Panc1 (cell line): ENCODE measurements around the gene TPRG1. TPM values are rescaled to one million over a fixed set of nuclear protein-coding genes. Genes with fewer than 3 reads are reported as not detected.

Experiments used
- ATAC-seq: fragments of 200-7000 bp; cut with Tn5 transposase; 2 replicates; pipeline ENCODE4 v1.9.1; 2020; ENCODE audit warnings: mild to moderate bottlenecking, moderate library complexity
- BruUV-seq: library from RNA; stranded (reverse); fragments of 400-500 nt; replicated peaks from 2 replicates; lab custom pipeline; 2021; lab: Mats Ljungman, UMichigan
- CTCF ChIA-PET: fragments of 300-600 bp; sonication (Branson Sonifier 250); formaldehyde crosslinking; loops from one replicate; lab custom pipeline; 2022; ENCODE audit warnings: antibody characterized with exemption; lab: Charles Lee
- POLR2A ChIA-PET: fragments of 300-600 bp; sonication (Branson Sonifier 250); formaldehyde crosslinking; loops from one replicate; lab custom pipeline; 2022; ENCODE audit warnings: antibody characterized with exemption; lab: Charles Lee
- DNase-seq: peaks from one replicate; pipeline ENCODE4 v3.0.0-alpha.2; 2010; ENCODE audit warnings: low read depth, low spot score
- H3K27ac ChIP-seq: 2 replicates; pipeline ENCODE4 v1.5.1; 2011; ENCODE audit warnings: mild to moderate bottlenecking, low read length, inconsistent platforms
- H3K27me3 ChIP-seq: fragments of 200-500 bp; sonication (Bioruptor generic); 2 replicates; pipeline ENCODE4 v1.6.0; 2014; ENCODE audit warnings: low read length, inconsistent platforms; ENCODE audit not compliant: control insufficient read depth, insufficient read depth
- H3K36me3 ChIP-seq: fragments of 200-500 bp; sonication (Bioruptor generic); 2 replicates; pipeline ENCODE4 v1.5.1; 2014; ENCODE audit warnings: inconsistent platforms, mild to moderate bottlenecking, low read length, moderate library complexity; ENCODE audit not compliant: control insufficient read depth, insufficient read depth
- H3K4me1 ChIP-seq: 2 replicates; pipeline ENCODE4 v1.5.1; 2011; ENCODE audit warnings: inconsistent platforms, mild to moderate bottlenecking, low read length, moderate library complexity; ENCODE audit not compliant: control insufficient read depth, insufficient read depth
- H3K4me3 ChIP-seq, 2 experiments: 2 replicates each; pipeline ENCODE4 v1.5.1; 2011 to 2012; ENCODE audit warnings: low read depth in 2 of 2, low read length in 2 of 2, mild to moderate bottlenecking in 2 of 2, inconsistent platforms in 1 of 2, moderate library complexity in 1 of 2
- H3K9me3 ChIP-seq: fragments of 200-500 bp; sonication (Bioruptor generic); 2 replicates; pipeline ENCODE4 v1.5.1; 2014; ENCODE audit warnings: low read depth, mild to moderate bottlenecking, inconsistent platforms, low read length, moderate library complexity; ENCODE audit not compliant: control insufficient read depth, insufficient read depth
- POLR2AphosphoS5 ChIP-seq: IDR thresholded peaks from 2 replicates; pipeline ENCODE4 v1.6.1; 2012; ENCODE audit warnings: mild to moderate bottlenecking, low read depth, low read length, moderate library complexity
- SIN3A ChIP-seq: IDR thresholded peaks from 2 replicates; pipeline ENCODE4 v1.6.1; 2012; ENCODE audit warnings: low read depth, mild to moderate bottlenecking, low read length, moderate library complexity, borderline replicate concordance; ENCODE audit not compliant: insufficient read depth
- TCF7L2 ChIP-seq: IDR thresholded peaks from 2 replicates; pipeline ENCODE4 v1.6.1; 2011; ENCODE audit warnings: mild to moderate bottlenecking, low read depth, low read length, inconsistent platforms
- in situ Hi-C: cut with HindIII; loops from 2 replicates; pipeline ENCODE4 v1.10.0; 2016; ENCODE audit warnings: low sequenced_read_pairs, low pct_unique_long_range_greater_than_20kb
- intact Hi-C: fragments of 100-400 bp; cut with micrococcal nuclease; formaldehyde crosslinking; loops from one replicate; pipeline ENCODE4 v1.10.0; 2022; ENCODE audit not compliant: unreplicated experiment
- total RNA-seq: library from RNA; stranded (reverse); gene quantifications from one replicate; pipeline ENCODE4 v1.2.1, GENCODE V29; 2021; ENCODE audit not compliant: unreplicated experiment
- TF ChIP-seq, protein P1 (sequence below), 2 experiments: IDR thresholded peaks; 2 replicates each; pipeline ENCODE4 v1.6.1; 2011 to 2012; ENCODE audit warnings: low read depth in 2 of 2, control low read depth in 1 of 2, low read length in 1 of 2, mild to moderate bottlenecking in 1 of 2, moderate library complexity in 1 of 2; ENCODE audit not compliant: insufficient read depth in 1 of 2
- TF ChIP-seq, protein P2 (sequence below): fragments of 450-650 bp; IDR thresholded peaks from 2 replicates; pipeline ENCODE4 v1.5.1; 2017; ENCODE audit warnings: mild to moderate bottlenecking

The TPRG1 gene
- total RNA-seq, 1 experiment from 2014 or later, result not detected

DNA sequence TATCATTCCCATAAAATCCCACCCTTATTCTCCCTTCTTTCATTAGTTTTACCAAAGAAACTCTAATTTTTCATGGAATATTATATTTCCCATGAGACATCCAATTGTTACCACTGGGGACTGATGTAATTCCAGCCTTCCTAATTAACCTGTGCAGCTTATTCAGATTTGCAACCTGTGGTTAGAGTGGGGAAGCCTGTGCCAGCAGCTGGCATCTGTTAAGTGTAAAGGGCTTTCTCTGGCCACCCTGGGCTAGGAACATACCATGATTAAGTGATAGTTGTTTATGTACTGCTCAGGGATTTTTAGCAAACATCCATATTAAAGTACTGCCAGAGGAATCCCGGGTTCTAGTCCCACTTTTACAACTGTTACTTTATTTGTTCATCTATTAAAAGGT is 78.2 kb downstream of the TPRG1 start:
- H3K36me3 ChIP-seq, result no peaks in the 10 kb centered on the region
- H3K4me1 ChIP-seq, result no peaks in the 10 kb centered on the region
- H3K27ac ChIP-seq, result no peak overlapping the region
- ChIA-PET CTCF (interaction anchor here (0.6 kb wide), 1 partner anchor 1510 kb away, joined by 3 read pairs; no protein-coding TSS in a partner anchor), POLR2A (no interaction called here)
- in situ Hi-C loops (no loop called here), intact Hi-C loops (no loop called here)
- no peaks in the 10 kb centered on the region for H3K9me3 ChIP-seq
- no peaks in the 10 kb centered on the region for H3K27me3 ChIP-seq
- no peak for ATAC-seq
- BruUV-seq, result no TSS peak
- H3K4me3 ChIP-seq, result no peak overlapping the region
- DNase-seq, result no peak
- TF ChIP-seq, protein P1, sequence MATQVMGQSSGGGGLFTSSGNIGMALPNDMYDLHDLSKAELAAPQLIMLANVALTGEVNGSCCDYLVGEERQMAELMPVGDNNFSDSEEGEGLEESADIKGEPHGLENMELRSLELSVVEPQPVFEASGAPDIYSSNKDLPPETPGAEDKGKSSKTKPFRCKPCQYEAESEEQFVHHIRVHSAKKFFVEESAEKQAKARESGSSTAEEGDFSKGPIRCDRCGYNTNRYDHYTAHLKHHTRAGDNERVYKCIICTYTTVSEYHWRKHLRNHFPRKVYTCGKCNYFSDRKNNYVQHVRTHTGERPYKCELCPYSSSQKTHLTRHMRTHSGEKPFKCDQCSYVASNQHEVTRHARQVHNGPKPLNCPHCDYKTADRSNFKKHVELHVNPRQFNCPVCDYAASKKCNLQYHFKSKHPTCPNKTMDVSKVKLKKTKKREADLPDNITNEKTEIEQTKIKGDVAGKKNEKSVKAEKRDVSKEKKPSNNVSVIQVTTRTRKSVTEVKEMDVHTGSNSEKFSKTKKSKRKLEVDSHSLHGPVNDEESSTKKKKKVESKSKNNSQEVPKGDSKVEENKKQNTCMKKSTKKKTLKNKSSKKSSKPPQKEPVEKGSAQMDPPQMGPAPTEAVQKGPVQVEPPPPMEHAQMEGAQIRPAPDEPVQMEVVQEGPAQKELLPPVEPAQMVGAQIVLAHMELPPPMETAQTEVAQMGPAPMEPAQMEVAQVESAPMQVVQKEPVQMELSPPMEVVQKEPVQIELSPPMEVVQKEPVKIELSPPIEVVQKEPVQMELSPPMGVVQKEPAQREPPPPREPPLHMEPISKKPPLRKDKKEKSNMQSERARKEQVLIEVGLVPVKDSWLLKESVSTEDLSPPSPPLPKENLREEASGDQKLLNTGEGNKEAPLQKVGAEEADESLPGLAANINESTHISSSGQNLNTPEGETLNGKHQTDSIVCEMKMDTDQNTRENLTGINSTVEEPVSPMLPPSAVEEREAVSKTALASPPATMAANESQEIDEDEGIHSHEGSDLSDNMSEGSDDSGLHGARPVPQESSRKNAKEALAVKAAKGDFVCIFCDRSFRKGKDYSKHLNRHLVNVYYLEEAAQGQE (IDR thresholded peaks at IDR 0.05; ENCODE audit: insufficient read depth in 1 of 2, low read depth in 2 of 2, low read length in 1 of 2), result no peak

DNA sequence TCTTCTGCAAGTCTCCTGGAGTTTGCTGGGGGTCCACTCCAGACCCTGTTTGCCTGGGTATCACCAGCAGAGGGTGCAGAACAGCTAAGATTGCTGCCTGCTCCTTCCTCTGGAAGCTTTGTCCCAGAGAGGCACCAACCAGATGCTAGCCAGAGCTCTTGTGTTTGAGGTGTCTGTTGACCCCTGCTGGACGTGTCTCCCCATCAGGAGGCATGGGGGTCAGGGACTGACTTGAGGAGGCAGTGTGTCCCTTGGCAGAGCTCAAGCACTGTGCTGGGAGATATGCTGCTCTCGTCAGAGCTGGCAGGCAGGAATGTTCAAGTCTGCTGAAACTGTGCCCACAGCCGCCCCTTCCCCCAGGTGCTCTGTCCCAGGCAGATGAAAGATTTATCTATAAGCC is 86.5 kb downstream of the TPRG1 start:
- Histone ChIP-seq H3K9me3 (no peaks in the 10 kb centered on the region), H3K4me3 (no peak overlapping the region), H3K36me3 (no peaks in the 10 kb centered on the region), H3K27ac (no peak overlapping the region), H3K4me1 (no peaks in the 10 kb centered on the region), H3K27me3 (no peaks in the 10 kb centered on the region)
- intact Hi-C loops (no loop called here), in situ Hi-C loops (no loop called here)
- TF ChIP-seq POLR2AphosphoS5 (no peak), SIN3A (no peak), TCF7L2 (no peak)
- TF ChIP-seq, protein P2, sequence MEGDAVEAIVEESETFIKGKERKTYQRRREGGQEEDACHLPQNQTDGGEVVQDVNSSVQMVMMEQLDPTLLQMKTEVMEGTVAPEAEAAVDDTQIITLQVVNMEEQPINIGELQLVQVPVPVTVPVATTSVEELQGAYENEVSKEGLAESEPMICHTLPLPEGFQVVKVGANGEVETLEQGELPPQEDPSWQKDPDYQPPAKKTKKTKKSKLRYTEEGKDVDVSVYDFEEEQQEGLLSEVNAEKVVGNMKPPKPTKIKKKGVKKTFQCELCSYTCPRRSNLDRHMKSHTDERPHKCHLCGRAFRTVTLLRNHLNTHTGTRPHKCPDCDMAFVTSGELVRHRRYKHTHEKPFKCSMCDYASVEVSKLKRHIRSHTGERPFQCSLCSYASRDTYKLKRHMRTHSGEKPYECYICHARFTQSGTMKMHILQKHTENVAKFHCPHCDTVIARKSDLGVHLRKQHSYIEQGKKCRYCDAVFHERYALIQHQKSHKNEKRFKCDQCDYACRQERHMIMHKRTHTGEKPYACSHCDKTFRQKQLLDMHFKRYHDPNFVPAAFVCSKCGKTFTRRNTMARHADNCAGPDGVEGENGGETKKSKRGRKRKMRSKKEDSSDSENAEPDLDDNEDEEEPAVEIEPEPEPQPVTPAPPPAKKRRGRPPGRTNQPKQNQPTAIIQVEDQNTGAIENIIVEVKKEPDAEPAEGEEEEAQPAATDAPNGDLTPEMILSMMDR, result no peak
- TF ChIP-seq, protein P1 (IDR thresholded peaks at IDR 0.05; ENCODE audit: insufficient read depth in 1 of 2, low read depth in 2 of 2, low read length in 1 of 2), result no peak
- ATAC-seq (no peak), DNase-seq (no peak)
- POLR2A ChIA-PET, result no interaction called here
- no TSS peak for BruUV-seq
- CTCF ChIA-PET, result no interaction called here
